GM19395 (cell line): ENCODE measurements around the gene ANKDD1A.
A peak's percentile ranks its signal among the peaks of the same experiment; 100 is the strongest.

Source experiments
- ATAC-seq: cut with Tn5 transposase; IDR thresholded peaks from one replicate; pipeline ENCODE4 v1.9.1; 2021; ENCODE audit warnings: mild to moderate bottlenecking, moderate library complexity; ENCODE audit not compliant: unreplicated experiment

The ANKDD1A gene

DNA sequence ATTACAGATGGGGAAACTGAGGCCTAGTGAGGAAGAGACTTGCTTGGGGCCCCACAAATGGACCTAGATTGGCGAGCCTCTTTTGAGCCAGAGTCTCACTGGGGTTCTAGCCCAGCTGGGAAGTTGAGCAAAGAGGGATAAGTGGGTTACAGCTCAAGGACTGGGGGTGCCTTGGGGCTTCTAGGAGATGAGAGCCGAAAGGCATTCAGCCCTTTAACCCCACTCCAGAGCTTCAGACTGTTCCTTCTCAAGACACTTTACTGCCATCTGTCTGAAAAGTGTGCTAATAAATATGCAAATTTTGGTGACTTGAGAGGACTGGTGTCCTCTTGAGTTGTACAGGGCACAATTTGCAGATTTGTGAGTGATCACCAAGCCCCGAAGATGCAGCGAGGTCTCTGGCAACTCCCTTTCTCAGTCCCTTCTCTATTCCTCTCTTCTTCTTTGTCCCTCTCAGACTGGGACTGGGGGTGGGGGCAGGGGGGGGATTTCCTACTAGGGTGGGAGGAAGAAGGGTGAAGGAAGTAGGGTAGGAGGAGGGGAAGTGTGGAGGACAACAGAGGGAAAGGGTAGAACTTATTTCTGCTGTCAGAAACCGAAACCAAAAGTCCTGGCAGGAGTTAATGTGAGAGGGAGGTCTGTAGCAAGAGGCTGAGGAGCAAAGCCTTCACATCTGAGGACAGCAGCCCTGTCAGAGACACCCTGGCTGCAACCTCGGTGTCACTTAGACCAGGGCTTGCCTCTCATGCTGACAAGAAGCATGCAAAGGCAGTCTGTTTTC, 16.2 kb upstream of the ANKDD1A start:
- peak; percentile 28 for ATAC-seq

DNA sequence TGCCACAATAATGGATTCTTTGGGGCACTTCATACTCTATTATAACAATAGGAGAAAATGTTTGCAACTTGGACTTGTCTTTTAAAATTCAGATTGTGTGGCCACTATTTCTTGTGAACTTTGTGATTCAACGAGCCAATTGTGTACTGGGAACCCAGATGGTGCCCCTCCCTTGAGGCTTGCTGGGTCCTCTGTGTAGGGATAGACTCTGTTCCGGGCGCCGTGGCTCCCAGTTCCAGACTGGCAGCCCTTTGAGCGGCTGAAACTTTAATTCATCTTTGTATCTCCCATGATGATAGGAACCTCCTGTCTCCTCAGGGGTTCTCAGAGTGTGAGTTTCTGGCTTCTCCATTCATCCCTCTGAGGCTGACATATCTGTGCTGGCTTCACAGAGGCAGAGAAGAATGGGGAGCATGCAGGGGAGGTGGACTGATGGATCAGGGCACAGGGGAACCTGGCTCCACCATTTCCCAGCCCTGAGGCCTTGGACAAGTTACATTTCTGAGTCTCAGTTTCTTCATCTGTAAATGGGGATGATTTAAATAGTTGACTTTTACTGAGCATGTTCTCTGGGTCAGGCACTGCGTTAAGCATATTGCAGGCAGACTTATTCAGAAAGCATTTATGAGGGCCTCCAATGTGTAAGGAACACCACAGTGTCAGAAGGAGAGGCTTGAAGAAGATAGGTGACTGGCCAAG, 15.2 kb upstream of the ANKDD1A start:
- ATAC-seq = no peak

DNA sequence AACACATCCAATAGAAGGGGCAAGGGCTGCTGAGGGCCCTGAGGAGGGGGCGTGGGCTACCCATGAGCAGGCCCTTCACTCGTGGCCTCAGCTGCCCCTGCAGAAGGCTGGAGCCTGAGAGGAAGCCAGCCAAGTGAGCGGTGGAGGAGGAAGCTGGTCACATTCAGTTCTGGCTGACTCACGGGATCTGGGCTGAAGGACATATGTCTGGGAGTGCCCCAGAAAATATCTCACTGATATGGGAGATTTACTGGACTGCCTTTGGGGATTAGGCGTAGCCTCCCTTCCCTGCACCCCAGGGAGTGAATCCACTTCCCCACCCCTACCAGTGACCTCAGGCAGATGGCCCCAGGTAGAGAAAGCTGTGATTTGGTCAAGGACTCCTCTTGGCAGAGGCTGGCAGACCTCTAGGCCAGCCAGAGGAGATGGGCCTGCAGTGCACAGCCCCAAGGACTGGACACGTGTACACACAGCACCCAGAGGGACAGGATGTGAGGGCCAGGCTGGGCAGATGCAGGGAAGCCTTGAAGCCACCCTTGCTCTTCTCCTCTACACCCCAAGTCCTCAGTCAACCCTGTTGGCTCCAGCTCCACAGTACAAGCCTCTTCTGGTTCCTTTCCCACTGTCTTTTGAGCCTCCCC, 14.2 kb upstream of the ANKDD1A start:
- no peak for ATAC-seq

DNA sequence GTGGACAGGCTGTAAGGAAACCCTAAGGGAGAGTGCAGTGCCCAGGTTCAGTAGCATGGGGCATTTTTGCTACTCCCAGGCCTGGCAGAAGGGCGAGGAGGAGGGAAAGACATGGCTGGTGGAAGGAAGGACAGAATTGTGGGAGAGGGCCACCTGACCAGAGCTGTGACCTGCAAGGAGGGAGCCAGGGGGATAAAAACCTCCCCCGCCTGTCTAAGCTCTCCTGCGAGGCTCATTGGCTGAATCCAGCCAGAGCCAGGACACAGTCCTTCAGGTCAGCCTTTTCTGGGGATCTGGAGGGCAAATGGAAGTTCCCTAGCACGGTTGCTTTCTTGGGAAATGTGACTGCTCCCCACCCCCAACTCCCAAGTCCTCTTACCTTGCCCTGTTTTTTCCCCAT, 13.3 kb upstream of the ANKDD1A start:
- no peak for ATAC-seq

DNA sequence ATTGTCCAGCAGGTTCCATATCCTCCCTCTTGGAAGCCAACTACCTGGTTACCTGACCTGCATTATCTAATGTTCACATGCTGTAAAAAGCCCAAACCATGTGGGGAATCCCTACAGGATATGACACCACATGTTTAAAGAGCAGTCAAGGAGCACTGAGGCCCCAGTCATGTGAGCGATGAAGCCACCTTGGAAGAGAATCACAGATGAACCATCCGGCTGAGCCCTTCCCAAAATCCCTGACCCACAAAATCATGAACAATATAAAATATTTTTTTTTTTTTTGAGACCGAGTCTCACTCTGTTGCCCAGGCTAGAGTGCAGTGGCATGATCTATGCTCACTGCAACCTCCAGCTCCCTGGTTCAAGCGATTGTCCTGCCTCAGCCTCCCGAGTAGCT, 10.6 kb upstream of the ANKDD1A start:
- ATAC-seq = no peak

DNA sequence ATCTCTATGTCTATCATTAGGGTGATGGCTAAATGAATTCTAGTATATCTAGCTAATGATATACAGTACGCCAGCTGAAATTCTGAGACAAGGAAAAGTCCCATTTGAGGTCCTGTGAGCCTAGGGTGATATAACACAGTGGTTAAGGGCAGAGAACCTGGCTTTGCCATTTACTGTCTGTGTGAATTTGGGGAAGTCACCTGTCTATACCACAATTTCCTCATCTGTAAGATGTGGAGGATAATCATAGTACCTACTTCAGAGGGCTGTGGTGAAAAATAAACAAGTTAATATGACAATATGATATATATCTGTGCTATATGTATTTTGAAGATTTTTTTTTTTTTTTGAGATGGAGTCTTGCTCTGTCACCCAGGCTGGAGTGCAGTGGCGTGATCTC, 9.8 kb upstream of the ANKDD1A start:
- no peak for ATAC-seq

DNA sequence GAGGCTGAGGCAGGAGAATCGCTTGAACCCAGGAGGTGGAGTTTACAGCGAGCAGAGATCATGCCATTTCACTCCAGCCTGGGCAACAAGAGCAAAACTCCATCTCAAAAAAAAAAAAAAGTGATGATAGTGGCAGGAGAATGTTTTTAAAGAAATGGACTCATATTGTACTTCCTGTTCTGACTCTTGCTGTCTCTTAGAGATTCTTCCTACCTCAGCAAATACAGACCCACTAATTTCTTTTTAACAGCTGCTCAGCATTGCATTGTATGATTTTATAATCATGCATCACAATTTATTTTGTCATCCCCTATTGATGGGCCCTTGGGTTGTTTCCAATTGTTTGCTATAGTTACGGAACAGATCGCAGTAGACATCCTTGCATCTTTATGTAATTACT, 8.8 kb upstream of the ANKDD1A start:
- ATAC-seq = no peak

DNA sequence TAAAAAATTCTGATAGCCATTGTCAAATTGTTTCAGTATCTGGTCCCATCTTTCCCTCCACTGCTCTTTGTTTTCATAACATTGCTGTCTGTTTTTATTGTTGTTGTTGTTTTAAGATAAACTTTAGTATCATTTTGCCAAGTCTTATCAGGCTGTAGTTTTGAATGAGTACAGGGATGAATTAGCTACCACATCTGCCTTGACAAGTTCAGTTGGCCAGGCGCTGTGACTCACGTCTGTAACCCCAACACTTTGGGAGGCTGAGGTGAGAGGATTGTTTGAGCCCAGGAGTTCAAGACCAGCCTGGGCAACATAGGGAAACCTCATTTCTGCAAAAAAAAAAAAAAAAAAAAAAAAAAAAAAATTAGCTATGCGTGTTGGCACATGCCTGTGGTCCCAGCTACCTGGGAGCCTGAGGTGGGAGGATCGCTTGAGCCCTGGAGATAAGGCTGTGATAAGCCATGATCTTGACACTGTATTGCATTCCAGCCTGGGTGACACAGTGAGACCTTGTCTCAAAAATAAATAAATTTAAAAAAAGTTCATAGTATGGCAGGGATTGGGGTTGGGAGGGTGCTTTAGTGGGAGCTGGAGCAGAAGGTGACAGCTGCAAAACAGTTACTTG, 8.3 kb upstream of the ANKDD1A start:
- ATAC-seq = no peak

DNA sequence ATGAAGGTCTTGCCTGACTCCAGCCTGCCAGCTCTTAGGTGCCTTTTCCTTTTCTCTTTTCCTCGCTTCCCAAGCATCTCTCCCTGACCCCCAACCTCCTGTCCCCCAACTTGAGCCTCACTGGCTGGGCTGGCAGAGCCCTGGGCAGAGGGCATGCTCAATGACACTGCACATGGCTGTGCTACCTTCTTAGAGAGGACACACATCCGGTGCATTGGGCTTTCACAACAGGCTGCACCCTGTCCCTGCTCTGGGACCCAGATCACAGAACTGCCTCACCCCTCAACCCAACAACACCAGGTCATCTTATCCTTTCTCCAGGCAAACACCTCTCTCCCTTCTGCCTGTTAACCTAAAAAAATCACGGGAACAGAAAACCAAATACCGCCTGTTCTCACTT, 7.5 kb upstream of the ANKDD1A start:
- no peak for ATAC-seq

DNA sequence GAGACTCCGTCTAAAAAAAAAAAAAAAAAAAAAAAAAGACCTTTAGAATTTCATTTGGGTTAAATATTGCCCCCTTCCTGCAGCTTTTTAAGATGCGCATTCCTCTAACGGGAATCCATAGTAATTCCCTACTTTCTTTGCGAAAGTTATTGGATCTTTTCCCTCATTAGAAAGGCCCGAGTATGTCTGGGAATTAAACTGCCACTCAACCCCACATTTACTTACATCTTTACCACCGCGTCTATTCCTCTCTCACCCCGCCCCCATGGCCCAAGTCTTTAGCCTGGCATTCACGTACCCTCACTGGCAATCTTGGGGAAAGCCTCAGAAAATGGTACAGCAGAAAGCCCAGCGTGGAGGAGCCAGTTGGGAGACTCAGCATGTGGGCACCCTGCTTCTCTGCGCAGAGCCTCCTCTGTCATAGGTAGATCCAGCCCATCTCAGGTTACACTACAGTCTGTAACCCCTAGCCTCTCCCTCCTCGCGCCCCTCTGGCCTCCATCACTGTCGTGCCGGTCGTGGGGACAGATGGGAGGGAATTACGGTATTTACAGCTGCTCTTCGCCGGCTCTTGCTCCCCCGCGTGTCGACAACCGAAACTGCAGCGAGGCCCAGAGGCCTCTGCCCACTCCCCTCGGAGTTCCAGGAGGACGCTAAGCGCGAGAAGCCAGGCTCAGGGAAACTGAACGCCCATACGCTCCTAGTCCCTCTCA, 6.4 kb upstream of the ANKDD1A start:
- ATAC-seq = no peak

DNA sequence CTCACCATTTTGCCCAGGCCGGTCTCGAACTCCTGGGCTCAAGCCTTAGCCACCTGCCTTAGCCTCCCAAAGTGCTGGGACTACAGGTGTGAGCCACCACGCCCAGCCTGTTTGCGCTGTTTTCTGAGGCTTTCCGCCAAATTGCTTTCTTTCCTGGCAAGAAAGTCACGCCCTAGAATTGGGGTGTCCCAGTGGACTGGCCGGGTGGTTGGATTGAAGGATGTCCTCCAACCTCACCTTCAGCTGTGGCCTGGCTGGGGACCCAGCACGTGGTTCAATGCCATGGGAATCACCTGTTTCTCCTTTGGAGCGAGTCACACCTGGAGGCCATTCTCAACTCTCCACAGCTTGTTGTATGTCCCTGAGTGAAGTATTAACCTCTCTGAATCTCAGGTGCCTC, 5.8 kb upstream of the ANKDD1A start:
- ATAC-seq = no peak

DNA sequence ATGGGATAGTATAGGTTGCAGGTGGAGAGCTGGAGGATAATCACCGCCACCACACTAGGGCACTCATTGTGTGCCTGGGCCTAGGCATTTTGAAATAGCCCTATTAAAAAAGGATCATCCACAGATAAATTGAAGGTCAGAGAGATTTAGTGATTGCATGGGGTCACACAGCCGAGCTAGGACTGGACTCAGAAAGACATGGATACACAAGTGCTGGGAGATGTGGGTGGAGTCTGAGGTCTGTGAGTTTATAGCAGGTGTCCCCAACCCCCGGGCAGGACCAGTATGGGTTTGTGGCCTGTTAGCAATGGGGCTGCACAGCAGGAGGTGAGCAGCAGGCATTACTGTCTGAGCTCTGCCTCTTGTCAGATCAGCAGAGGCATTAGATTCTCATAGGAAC, 5.3 kb upstream of the ANKDD1A start:
- no peak for ATAC-seq

DNA sequence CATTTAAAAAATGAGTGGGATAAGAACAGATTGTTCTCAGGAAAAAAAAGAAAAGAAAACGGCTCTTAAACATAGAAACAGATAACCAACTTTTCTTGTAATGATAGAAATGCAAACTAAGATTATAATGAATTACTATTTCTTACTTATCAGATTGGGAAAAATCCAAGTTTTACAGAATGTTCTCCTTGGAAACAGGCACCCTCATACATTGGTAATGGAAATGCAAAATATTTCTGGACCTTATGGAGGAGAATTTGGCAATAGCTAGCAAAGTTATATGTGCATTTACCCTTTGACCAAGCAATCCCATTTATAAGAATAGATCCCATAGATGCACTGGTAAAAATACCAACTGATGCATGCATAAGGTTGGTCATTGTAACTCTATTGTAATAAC, 3.7 kb upstream of the ANKDD1A start:
- ATAC-seq = no peak

DNA sequence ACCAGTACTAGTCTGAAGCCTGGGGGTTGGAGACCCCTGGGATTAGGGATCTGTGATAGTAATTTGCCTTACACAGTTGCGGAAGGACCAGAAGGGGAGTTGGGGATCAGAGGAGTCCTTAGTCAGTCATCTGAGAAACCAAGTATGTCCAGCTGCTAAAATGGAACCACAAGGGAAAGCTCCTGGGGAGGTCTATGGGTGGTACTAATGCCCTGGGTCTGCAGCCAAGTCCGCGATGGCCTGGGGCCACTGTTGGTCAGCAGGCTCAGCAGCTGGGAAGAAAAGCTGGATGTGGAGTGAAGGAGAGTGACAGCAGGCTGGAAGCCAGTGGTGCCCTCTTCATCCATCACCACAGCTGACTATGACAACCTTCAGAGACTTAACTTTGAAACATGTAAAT, 2.2 kb upstream of the ANKDD1A start:
- ATAC-seq = no peak

DNA sequence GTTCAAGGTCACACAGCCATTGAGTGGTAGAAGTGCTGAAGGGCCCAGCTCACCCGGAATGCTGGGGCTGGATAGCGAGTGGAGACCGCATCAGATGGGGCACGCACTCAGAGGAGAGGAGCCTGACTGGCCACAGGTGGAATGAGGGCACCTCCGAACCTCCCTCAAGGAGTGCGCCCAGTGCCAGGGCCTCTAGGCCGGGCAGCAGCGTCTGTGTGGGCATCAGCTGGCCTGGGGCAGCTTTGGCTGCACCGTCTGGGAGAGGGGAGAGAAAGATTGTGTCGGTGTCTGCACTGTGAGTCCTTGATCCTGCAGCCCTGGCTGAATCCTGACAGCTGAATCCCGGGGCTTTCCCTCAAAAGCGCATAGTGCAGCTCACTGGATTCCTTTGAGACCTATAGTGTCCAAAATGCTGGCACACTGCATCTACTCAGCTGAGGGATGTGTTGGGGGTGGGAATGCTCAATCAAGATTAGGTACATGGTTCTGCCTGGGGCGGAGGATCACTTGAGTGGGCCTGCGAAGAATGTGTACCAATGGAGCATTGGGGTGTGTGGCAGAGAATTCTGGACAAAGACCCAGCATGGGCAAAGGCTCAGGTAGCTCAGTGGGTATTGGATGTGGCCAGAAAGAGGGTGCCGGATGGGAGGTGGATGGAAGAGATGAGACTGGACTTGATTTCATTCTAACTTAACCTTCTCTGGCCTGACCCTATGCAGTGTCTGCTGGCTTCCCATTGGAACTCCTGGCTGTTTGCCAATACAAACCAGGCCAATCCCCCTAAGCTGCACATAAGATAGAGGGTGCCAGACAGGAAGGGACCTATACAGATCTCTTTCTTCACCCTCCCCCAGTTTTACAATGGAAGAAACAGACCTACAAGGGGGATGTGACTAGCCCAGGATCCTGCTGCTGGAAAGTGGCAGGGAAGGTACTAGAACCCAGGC, 950 bp downstream of the ANKDD1A start:
- no peak for ATAC-seq

DNA sequence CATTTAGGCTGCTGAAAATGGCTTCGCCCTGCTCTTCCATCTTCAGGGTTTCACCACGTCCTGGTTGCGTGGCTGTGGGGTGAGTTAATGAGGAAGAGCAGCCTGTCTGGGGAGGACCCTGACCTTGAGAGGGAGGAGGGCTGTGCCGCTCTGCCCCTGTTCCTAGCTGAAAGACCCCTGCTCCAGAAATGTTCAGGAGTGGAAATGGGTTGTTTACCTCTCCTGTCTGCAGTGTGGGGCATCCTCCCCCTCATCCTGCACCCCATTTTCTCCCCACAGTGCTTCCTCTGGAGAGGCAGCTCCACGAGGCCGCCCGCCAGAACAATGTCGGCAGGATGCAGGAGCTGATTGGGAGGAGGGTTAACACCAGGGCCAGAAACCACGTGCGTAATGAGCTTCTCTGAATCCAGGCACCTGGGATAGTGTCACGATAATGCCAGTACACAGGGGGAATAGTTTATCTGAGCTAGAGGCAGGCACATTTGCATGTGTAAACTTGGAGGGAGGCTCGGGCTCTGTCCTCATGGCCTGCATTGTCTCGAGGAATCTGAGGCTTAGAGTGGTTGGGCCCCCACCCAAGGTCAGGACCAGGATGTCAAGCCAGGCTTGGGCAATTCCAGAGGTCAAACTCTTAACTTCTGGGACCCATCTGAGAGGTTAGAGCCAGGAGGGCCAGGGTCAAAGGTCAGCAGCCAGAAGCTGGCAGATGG, 4.0 kb downstream of the ANKDD1A start:
- no peak for ATAC-seq

DNA sequence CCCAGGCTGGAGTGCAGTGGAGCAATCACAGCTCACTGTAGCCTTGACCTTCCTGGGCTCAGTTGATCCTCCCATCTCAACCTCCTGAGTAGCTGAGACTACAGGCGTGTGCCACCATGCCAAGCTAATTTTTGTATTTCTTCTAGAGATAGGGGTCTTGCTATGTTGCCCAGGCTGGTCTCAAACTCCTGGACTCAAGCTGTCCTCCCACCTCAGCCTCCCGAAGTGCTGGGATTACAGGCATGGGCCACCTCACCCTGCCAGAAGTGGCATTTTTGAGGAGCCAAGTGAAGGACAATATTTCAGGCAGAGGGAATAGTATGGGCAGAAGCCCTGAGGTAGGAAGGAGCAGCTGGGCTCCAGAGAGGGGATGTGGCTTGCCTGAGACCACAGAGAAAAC, 4.7 kb downstream of the ANKDD1A start:
- ATAC-seq = no peak

DNA sequence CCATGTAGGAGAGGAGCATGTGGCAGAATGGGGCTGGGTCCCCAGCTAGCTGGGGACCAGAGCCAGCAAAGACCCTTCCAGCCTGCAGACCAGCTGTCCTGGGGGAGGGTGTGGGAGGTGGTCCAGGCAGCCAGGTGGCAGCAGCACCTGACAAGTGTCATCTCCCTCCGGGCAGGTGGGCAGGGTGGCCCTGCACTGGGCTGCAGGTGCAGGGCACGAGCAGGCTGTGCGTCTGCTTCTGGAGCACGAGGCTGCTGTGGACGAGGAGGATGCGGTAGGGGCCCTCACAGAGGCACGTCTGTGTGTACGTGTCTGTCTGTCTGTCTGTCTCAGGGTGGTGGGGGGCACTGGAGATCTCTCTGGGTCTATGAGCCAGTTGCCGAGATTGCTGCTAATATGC, 5.5 kb downstream of the ANKDD1A start:
- no peak for ATAC-seq

DNA sequence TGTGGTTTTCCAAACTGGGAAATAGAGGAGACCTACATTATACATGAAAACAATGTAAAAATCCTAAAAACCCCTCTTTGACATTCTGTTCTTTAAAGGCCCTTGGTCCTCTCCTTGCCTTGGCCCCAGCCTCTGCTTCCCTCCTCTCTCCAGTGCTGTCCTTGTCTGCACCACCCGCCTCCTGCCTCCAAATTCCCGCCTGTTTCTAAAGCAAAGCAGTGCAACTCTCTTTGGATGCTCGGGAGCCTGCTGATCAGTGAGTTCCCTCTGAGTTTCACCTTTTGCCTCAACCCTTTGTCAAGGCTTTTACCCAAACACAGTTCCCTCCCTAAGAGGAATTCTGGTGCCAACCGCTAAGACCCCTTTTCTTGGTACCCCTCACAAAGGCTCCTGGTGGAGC, 8.0 kb downstream of the ANKDD1A start:
- ATAC-seq = no peak
